ENCODE results near the gene PPP4C.

GRCh38 chr16:30063893-30064728, 11.7 kb upstream of the PPP4C start:
- TF ChIP-seq CTCF (IDR thresholded peaks at IDR 0.05; ENCODE audit: poor library complexity) (peak; percentile 31), EZH2phosphoT487 (IDR thresholded peaks at IDR 0.05; ENCODE audit: low read depth, severe bottlenecking, unreplicated experiment) (no peak), EZH2 (IDR thresholded peaks at IDR 0.05; ENCODE audit: borderline replicate concordance) (no peak)
